HUES48 (cell line): ENCODE data around the gene CFAP92.
"Not testable (repeated sequence)": the region's sequence is repeated elsewhere in the genome, so short reads cannot be mapped to it uniquely, and the experiment has no call there.

Source experiments
- H3K27ac ChIP-seq: one replicate; pipeline ENCODE4 v1.7.0; 2013; ENCODE audit warnings: low read depth, low read length, inconsistent platforms
- H3K27me3 ChIP-seq: 2 replicates; pipeline ENCODE4 v1.6.1; 2013; ENCODE audit warnings: mild to moderate bottlenecking, low read length; ENCODE audit not compliant: control insufficient read depth, insufficient read depth
- H3K36me3 ChIP-seq: 2 replicates; pipeline ENCODE4 v1.6.1; 2013; ENCODE audit warnings: low read length; ENCODE audit not compliant: control insufficient read depth, insufficient read depth
- H3K4me1 ChIP-seq: 2 replicates; pipeline ENCODE4 v1.6.1; 2013; ENCODE audit warnings: mild to moderate bottlenecking, low read length; ENCODE audit not compliant: control insufficient read depth, insufficient read depth
- H3K4me3 ChIP-seq: 2 replicates; pipeline ENCODE4 v1.5.1; 2013; ENCODE audit warnings: mild to moderate bottlenecking, low read depth, low read length
- H3K9ac ChIP-seq: 2 replicates; pipeline ENCODE4 v1.6.1; 2013; ENCODE audit warnings: mild to moderate bottlenecking, low read depth, low read length, moderate library complexity
- H3K9me3 ChIP-seq: 2 replicates; pipeline ENCODE4 v1.6.1; 2013; ENCODE audit warnings: low read length; ENCODE audit not compliant: control insufficient read depth, insufficient read depth

Gene CFAP92

DNA sequence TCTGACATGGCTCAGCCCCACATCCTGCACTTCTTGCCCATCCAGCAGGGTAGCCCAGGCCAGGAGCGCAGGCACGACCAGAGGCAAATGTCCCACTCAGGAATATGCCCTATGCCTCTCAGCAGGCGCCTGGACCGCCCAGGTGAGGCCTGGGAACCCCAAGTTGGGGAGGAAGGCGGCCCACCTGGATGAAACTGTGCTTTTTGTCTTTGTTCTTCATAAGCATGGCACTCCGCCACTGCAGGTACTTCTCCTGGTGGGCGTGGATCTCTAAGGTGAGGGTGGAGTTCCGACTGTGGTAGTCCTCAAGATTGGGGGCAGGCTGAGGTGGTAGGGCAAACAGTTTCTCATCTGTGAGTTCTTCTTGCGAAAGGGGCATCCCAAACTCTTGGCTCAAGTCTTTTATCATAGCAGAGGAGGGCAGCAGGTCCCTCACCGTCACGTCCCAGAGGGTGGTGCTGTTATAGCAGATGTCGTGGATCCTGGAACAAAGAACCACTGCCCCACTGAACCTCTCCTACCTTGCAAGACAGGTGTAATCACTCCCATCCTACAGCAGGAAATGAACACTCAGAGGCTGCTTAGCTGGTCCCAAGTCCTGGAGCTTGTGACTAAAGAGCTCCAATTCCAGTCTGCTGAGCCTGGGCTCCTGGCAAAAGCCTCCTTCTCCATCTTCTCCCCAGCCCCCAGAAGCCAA lies 61.2 kb downstream of the CFAP92 start:
- Histone ChIP-seq H3K27me3 (no peaks in the 10 kb centered on the region), H3K9ac (no peak overlapping the region), H3K4me3 (no peak overlapping the region), H3K27ac (no peak overlapping the region), H3K36me3 (no peaks in the 10 kb centered on the region), H3K9me3 (peaks cover 13% of the 10 kb centered on the region; the same call in 1 of the 2 replicates), H3K4me1 (no peaks in the 10 kb centered on the region)

DNA sequence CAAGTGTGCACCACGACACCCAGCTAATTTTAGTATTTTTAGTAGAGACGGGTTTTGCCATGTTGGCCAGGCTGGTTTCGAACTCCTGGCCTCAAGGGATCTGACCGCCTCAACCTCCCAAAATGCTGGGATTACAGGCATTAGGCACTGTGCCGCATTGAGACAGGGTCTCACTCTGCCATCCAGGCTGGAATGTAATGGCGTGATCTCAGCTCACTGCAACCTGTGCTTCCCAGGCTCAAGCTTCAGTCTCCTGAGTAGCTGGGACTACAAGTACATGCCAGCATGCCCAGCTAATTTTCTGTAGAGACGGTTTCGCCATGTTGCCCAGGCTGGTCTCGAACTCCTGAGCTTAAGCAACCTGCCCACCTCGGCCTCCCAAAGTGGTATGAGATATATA lies 62.8 kb downstream of the CFAP92 start:
- Histone ChIP-seq H3K4me3 (no peak overlapping the region), H3K9ac (no peak overlapping the region), H3K36me3 (no peaks in the 10 kb centered on the region), H3K27ac (no peak overlapping the region), H3K27me3 (no peaks in the 10 kb centered on the region), H3K4me1 (no peaks in the 10 kb centered on the region), H3K9me3 (peaks cover 25% of the 10 kb centered on the region)

GRCh38 chr3:128929364-128929763 lies 64.5 kb downstream of the CFAP92 start:
- Histone ChIP-seq H3K4me1 (no peaks in the 10 kb centered on the region), H3K4me3 (no peak overlapping the region), H3K27ac (no peak overlapping the region), H3K36me3 (no peaks in the 10 kb centered on the region), H3K27me3 (no peaks in the 10 kb centered on the region), H3K9ac (no peak overlapping the region), H3K9me3 (peaks cover 41% of the 10 kb centered on the region)

DNA sequence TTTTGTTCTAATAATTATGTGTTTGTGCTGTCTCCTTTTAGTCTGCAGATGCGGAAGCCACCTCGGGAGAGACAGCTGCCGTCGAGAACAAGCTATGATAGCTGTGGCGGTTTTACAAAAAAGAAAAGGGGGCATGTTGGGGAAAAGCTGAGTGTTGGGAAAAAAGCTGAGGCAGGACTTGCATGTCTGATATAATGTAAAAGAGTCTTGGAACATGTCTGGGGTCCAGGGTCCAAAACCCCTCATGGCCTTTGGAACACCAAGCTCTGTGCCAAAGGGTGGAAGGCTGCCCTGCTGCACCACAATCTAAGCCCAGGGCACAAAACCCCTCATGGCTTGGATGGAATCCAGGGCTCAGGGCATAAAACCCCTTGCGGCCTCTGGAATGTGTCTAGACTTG lies 69.9 kb downstream of the CFAP92 start:
- not testable (repeated sequence) for H3K4me1 ChIP-seq, H3K36me3 ChIP-seq, H3K27me3 ChIP-seq, H3K27ac ChIP-seq, H3K9ac ChIP-seq, H3K4me3 ChIP-seq
- H3K9me3 ChIP-seq = peaks cover 67% of the 10 kb centered on the region

GRCh38 chr3:128923576-128923975 lies 70.3 kb downstream of the CFAP92 start:
- peaks cover 63% of the 10 kb centered on the region for H3K9me3 ChIP-seq
- no peak overlapping the region for H3K27ac ChIP-seq
- peaks cover 3% of the 10 kb centered on the region; the same call in 1 of the 2 replicates for H3K36me3 ChIP-seq
- H3K27me3 ChIP-seq = no peaks in the 10 kb centered on the region
- H3K4me1 ChIP-seq = no peaks in the 10 kb centered on the region
- no peak overlapping the region for H3K4me3 ChIP-seq
- H3K9ac ChIP-seq = no peak overlapping the region

DNA sequence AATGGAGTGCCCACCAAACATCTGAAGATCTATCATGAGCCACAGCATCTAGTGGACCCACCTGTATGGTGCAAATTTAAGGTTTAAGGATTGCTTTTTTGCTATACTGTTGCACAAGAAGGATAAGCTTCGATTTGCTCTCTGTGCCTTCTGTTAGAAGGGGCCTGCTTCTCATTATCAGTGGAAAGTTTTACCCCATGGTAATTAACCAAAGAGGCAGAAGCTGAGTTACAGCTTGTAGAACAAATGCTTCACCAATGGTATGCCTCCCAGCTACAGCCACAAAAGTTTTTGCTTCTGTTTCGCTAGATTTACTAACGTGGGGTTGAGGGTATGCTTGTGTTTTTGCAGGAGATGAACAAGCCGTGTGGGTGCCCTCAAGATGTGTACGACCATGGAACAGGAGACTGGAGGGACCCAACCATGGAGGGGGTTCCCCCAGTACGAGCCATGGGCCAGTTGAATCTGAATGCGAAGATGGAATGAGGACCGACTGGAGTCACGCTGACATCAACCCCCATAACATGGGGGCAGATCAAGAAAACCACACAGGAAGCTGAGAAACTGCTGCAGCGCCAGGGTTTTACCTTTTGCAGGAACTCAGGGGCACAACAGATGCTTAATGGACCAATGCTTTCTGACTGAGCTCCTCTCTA lies 70.9 kb downstream of the CFAP92 start:
- Histone ChIP-seq H3K36me3 (peaks cover 5% of the 10 kb centered on the region; the same call in 1 of the 2 replicates), H3K9me3 (peaks cover 60% of the 10 kb centered on the region), H3K27me3 (no peaks in the 10 kb centered on the region), H3K4me3 (no peak overlapping the region), H3K27ac (no peak overlapping the region), H3K4me1 (no peaks in the 10 kb centered on the region), H3K9ac (no peak overlapping the region)

DNA sequence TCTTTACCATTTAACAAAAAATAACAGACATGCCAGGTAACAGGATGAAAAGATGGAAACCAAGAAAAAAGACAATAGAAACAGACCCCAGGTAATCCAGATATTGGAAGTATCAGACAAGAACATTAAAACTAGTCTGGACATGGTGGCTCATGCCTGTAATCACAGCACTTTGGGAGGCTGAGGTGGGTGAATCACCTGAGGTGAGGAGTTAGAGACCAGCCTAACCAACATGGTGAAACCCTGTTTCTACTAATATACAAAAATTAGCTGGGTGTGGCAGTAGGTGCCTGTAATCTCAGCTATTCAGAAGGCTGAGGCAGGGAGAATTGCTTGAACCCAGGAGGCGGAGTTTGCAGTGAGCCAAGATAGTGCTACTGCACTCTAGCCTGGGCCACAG lies 73.9 kb downstream of the CFAP92 start:
- H3K9me3 ChIP-seq = peaks cover 38% of the 10 kb centered on the region
- no peaks in the 10 kb centered on the region for H3K27me3 ChIP-seq
- H3K4me3 ChIP-seq = no peak overlapping the region
- peaks cover 34% of the 10 kb centered on the region for H3K36me3 ChIP-seq
- H3K4me1 ChIP-seq = no peaks in the 10 kb centered on the region
- H3K27ac ChIP-seq = no peak overlapping the region
- no peak overlapping the region for H3K9ac ChIP-seq

DNA sequence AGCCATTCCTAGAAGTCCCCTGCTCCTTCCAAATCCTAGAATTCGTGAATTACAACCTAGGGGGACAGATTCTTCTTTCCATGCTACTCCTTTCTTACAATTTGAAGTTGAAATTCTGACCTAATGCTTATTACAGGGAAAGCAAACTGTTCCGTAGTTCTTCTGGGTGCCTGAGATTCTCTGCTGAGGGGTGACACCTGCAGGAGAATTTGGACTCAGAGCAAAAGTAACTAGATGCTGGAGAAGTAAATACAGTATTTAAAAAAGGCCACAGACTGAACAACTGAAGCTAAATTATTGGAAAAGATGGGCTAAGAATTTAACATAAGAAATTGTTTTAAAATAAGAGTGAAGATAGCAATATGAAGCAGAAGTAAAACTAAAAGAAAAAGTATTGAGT lies 76.6 kb downstream of the CFAP92 start:
- no peak overlapping the region for H3K9ac ChIP-seq
- no peak overlapping the region for H3K27ac ChIP-seq
- no peaks in the 10 kb centered on the region for H3K27me3 ChIP-seq
- H3K36me3 ChIP-seq = peaks cover 61% of the 10 kb centered on the region
- H3K4me3 ChIP-seq = no peak overlapping the region
- H3K9me3 ChIP-seq = peaks cover 22% of the 10 kb centered on the region
- no peaks in the 10 kb centered on the region for H3K4me1 ChIP-seq

- Histone ChIP-seq H3K9me3 (peaks cover 7% of the 10 kb centered on the region), H3K36me3 (peaks cover 78% of the 10 kb centered on the region), H3K27ac (no peak overlapping the region), H3K4me3 (no peak overlapping the region), H3K4me1 (no peaks in the 10 kb centered on the region), H3K27me3 (no peaks in the 10 kb centered on the region), H3K9ac (no peak overlapping the region)
Observed at GRCh38 chr3:128914966-128915645, 78.8 kb downstream of the CFAP92 start.

GRCh38 chr3:128911911-128912310 lies 82.0 kb downstream of the CFAP92 start:
- Histone ChIP-seq H3K27me3 (no peaks in the 10 kb centered on the region), H3K4me1 (no peaks in the 10 kb centered on the region), H3K36me3 (peaks cover 95% of the 10 kb centered on the region), H3K9ac (no peak overlapping the region), H3K27ac (no peak overlapping the region), H3K9me3 (no peaks in the 10 kb centered on the region), H3K4me3 (no peak overlapping the region)

DNA sequence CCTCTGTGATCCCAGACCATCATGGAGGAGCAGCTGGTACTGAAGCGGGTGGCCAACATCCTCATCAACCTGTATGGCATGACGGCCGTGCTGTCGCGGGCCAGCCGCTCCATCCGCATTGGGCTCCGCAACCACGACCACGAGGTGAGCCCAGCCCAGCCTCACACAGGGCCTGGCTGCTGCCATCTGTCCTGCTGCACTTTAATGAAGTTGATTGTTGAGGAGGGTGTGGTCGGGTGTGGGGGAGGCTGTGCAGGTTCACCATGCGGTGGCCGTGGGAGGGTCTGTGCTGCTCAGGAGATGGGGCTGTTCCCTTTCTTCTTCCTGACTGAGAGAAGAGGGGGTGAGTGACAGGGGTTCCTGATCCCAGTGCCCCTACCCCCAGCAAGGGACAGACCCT lies 83.9 kb downstream of the CFAP92 start:
- Histone ChIP-seq H3K27me3 (no peaks in the 10 kb centered on the region), H3K27ac (no peak overlapping the region), H3K4me3 (no peak overlapping the region), H3K36me3 (peaks cover 95% of the 10 kb centered on the region), H3K9me3 (no peaks in the 10 kb centered on the region), H3K9ac (no peak overlapping the region), H3K4me1 (no peaks in the 10 kb centered on the region)
